HCT116 (cell line): ENCODE measurements around the gene MBNL2. TPM values are rescaled to one million over a fixed set of nuclear protein-coding genes. Genes with fewer than 3 reads are reported as not detected.
A peak's percentile ranks its signal among the peaks of the same experiment; 100 is the strongest.

Experiments
- ATAC-seq: fragments of 200-7000 bp; cut with Tn5 transposase; 2 replicates; pipeline ENCODE4 v1.9.1; 2020; ENCODE audit warnings: mild to moderate bottlenecking, moderate library complexity
- BruUV-seq: library from RNA; stranded (reverse); fragments of 400-500 nt; replicated peaks from 2 replicates; lab custom pipeline; 2021; lab: Mats Ljungman, UMichigan
- CTCF ChIA-PET: fragments of 300-600 bp; sonication (Branson Sonifier 250); formaldehyde crosslinking; loops from one replicate; lab custom pipeline; 2021; ENCODE audit warnings: antibody characterized with exemption; lab: Charles Lee
- POLR2A ChIA-PET: fragments of 300-600, 350-600 bp; sonication (Branson Sonifier 250); formaldehyde crosslinking; loops from one replicate; lab custom pipeline; 2021; ENCODE audit warnings: antibody characterized with exemption; lab: Charles Lee
- RAD21 ChIA-PET, 2 experiments: fragments of 300-600 bp; sonication (Branson Sonifier 250); formaldehyde crosslinking; loops; one replicate each; lab custom pipeline; 2023; ENCODE audit warnings: low total read pairs in 2 of 2; ENCODE audit not compliant: uncharacterized antibody in 2 of 2, unreplicated experiment in 2 of 2, low non-redundant PET in 1 of 2; lab: Charles Lee
- DNase-seq: peaks from one replicate; pipeline ENCODE4 v3.0.0-alpha.2; 2010; ENCODE audit warnings: low read depth, low spot score
- H2AFZ ChIP-seq: fragments of 200-600 bp; shearing (Covaris generic), sonication (generic); 2 replicates; pipeline ENCODE4 v1.6.1; 2017; ENCODE audit warnings: low read depth, mixed run types, mixed read lengths, antibody characterized with exemption, low read length; ENCODE audit not compliant: poor library complexity, severe bottlenecking
- H3K27ac ChIP-seq: 2 replicates; pipeline ENCODE4 v1.5.1; 2012; ENCODE audit warnings: low read depth, low read length
- H3K27me3 ChIP-seq: fragments of 200-600 bp; sonication (generic); 2 replicates; pipeline ENCODE4 v1.6.1; 2016; ENCODE audit warnings: mixed run types, low read length, mixed read lengths; ENCODE audit not compliant: insufficient read depth
- H3K36me3 ChIP-seq, 2 experiments: fragments of 200-500 bp in 1 of 2; fragments of 200-600 bp in 1 of 2; sonication (Bioruptor generic) in 1 of 2; sonication (generic) in 1 of 2; 2 replicates each; pipeline versions ENCODE4 v1.5.1 to v1.6.1; 2014 to 2016; ENCODE audit warnings: low read length in 2 of 2, inconsistent platforms in 1 of 2, mixed read lengths in 1 of 2, mixed run types in 1 of 2; ENCODE audit not compliant: insufficient read depth in 2 of 2, control insufficient read depth in 1 of 2
- H3K4me1 ChIP-seq, 2 experiments: fragments of 200-600 bp in 1 of 2; sonication (generic) in 1 of 2; 2 replicates each; pipeline versions ENCODE4 v1.5.1 to v1.6.1; 2012 to 2017; ENCODE audit warnings: low read length in 2 of 2, inconsistent platforms in 1 of 2, mild to moderate bottlenecking in 1 of 2, mixed read lengths in 1 of 2, mixed run types in 1 of 2, moderate library complexity in 1 of 2; ENCODE audit not compliant: insufficient read depth in 2 of 2, control insufficient read depth in 1 of 2
- H3K4me2 ChIP-seq: fragments of 200-600 bp; sonication (generic); 2 replicates; pipeline ENCODE4 v1.6.1; 2017; ENCODE audit warnings: mixed run types, low read length, mixed read lengths
- H3K4me3 ChIP-seq, 2 experiments: fragments of 200-600 bp in 1 of 2; sonication (generic) in 1 of 2; replicated peaks in 1 of 2; 2 replicates each; pipeline ENCODE4 v1.5.1; 2011 to 2016; ENCODE audit warnings: low read length in 2 of 2, control low read depth in 1 of 2, low read depth in 1 of 2, mild to moderate bottlenecking in 1 of 2, mixed read lengths in 1 of 2, mixed run types in 1 of 2
- H3K79me2 ChIP-seq: fragments of 200-600 bp; sonication (generic); 2 replicates; pipeline ENCODE4 v1.6.1; 2017; ENCODE audit warnings: mild to moderate bottlenecking, mixed run types, low read length, moderate library complexity, mixed read lengths; ENCODE audit not compliant: insufficient read depth
- H3K9ac ChIP-seq: fragments of 200-600 bp; sonication (generic); 2 replicates; pipeline ENCODE4 v1.6.1; 2016; ENCODE audit warnings: low read length, mixed read lengths
- H3K9me2 ChIP-seq: fragments of 200-600 bp; sonication (generic), shearing (Covaris generic); 2 replicates; pipeline ENCODE4 v1.6.1; 2017; ENCODE audit warnings: mixed run types, mild to moderate bottlenecking, moderate library complexity; ENCODE audit not compliant: insufficient read depth
- H3K9me3 ChIP-seq, 2 experiments: fragments of 200-500 bp in 1 of 2; fragments of 200-600 bp in 1 of 2; sonication (Bioruptor generic) in 1 of 2; sonication (generic) in 1 of 2; 2 replicates each; pipeline ENCODE4 v1.6.1; 2014 to 2017; ENCODE audit warnings: low read length in 2 of 2, mixed read lengths in 2 of 2, inconsistent platforms in 1 of 2, low read depth in 1 of 2, mild to moderate bottlenecking in 1 of 2, mixed run types in 1 of 2, moderate library complexity in 1 of 2; ENCODE audit not compliant: control insufficient read depth in 1 of 2, insufficient read depth in 1 of 2
- H4K20me1 ChIP-seq: fragments of 200-600 bp; sonication (generic), shearing (Covaris generic); 2 replicates; pipeline ENCODE4 v1.6.1; 2017; ENCODE audit warnings: mixed run types, mild to moderate bottlenecking, moderate library complexity; ENCODE audit not compliant: insufficient read depth
- POLR2AphosphoS5 ChIP-seq: IDR thresholded peaks from 2 replicates; pipeline ENCODE4 v1.6.1; 2011; ENCODE audit warnings: mild to moderate bottlenecking, low read depth, low read length, moderate library complexity
- SIN3A ChIP-seq: IDR thresholded peaks from 2 replicates; pipeline ENCODE4 v1.6.1; 2012; ENCODE audit warnings: low read depth
- TCF7L2 ChIP-seq: IDR thresholded peaks from 2 replicates; pipeline ENCODE4 v1.7.0; 2011; ENCODE audit warnings: borderline replicate concordance, inconsistent platforms; ENCODE audit not compliant: insufficient read depth, insufficient read length; ENCODE audit errors: extremely low read depth
- YY1 ChIP-seq: IDR thresholded peaks from 2 replicates; pipeline ENCODE4 v1.6.1; 2011; ENCODE audit warnings: low read length, low read depth, moderate library complexity, mild to moderate bottlenecking; ENCODE audit not compliant: insufficient replicate concordance; ENCODE audit errors: extremely low read depth
- ZBTB33 ChIP-seq: IDR thresholded peaks from 2 replicates; pipeline ENCODE4 v1.6.1; 2011; ENCODE audit warnings: mild to moderate bottlenecking, low read length, moderate library complexity; ENCODE audit not compliant: insufficient replicate concordance; ENCODE audit errors: extremely low read depth
- intact Hi-C: fragments of 100-400 bp; cut with micrococcal nuclease; formaldehyde crosslinking; loops from 2 replicates; pipeline ENCODE4 v1.10.0; 2022
- total RNA-seq: library from RNA; stranded (reverse); gene quantifications from one replicate; pipeline ENCODE4 v1.2.1, GENCODE V29; 2021; ENCODE audit not compliant: unreplicated experiment

Gene MBNL2
- total RNA-seq, 1 experiment from 2014 or later, result 73.9 TPM

- CTCF ChIA-PET, result interaction anchor here (1.2 to 4.2 kb wide), 3 partner anchors 9 to 111 kb away, joined by 3 to 21 read pairs (median 18); no protein-coding TSS in a partner anchor
Observed at GRCh38 chr13:97221466-97221865, 667 bp upstream of the MBNL2 start.

More at GRCh38 chr13:97221466-97221865, 667 bp upstream of the MBNL2 start:
- Histone ChIP-seq H2AFZ (no peak overlapping the region), H3K4me3 (peak overlapping the region in 1 of 2 experiments; percentile 74; a peak in 2 of 4 replicates), H3K9me3 (no peaks in the 10 kb centered on the region), H3K79me2 (peaks cover 43% of the 10 kb centered on the region), H4K20me1 (no peaks in the 10 kb centered on the region), H3K27ac (peak overlapping the region; percentile 74), H3K9ac (peak overlapping the region; percentile 80), H3K4me1 (peaks cover 41 to 47% of the 10 kb centered on the region in 2 experiments), H3K4me2 (peak overlapping the region; percentile 79), H3K36me3 (no peaks in the 10 kb centered on the region), H3K27me3 (no peaks in the 10 kb centered on the region)
- ChIA-PET POLR2A (interaction anchor here (0.8 to 3.1 kb wide), 11 partner anchors 11 to 112 kb away, joined by 3 to 31 read pairs (median 4); no protein-coding TSS in a partner anchor), RAD21 (no interaction called here)
- intact Hi-C loops, result loop anchor here (5.0 kb wide), 1 partner anchor 136 kb away; no protein-coding TSS in a partner anchor
- no peak for ATAC-seq
- BruUV-seq, result TSS peak; percentile 83
- TF ChIP-seq SIN3A (no peak), ZBTB33 (no peak), TCF7L2 (no peak), YY1 (no peak), POLR2AphosphoS5 (no peak)
- TF ChIP-seq, all 23 proteins: peak for 0
- no peak for DNase-seq
- H3K9me2 ChIP-seq, result no peaks in the 10 kb centered on the region
